GM08714 (cell line): ENCODE measurements around the gene RDH5.

Source experiments
- H3K4me3 ChIP-seq: fragments of 200-500 bp; sonication (Bioruptor generic); 2 replicates; pipeline ENCODE4 v1.5.1; 2014; ENCODE audit warnings: mild to moderate bottlenecking, low read length, inconsistent platforms
- ZNF274 ChIP-seq: IDR thresholded peaks from 2 replicates; pipeline ENCODE4 v1.6.1; 2012; ENCODE audit warnings: mild to moderate bottlenecking, low read depth, low read length

Gene RDH5

DNA sequence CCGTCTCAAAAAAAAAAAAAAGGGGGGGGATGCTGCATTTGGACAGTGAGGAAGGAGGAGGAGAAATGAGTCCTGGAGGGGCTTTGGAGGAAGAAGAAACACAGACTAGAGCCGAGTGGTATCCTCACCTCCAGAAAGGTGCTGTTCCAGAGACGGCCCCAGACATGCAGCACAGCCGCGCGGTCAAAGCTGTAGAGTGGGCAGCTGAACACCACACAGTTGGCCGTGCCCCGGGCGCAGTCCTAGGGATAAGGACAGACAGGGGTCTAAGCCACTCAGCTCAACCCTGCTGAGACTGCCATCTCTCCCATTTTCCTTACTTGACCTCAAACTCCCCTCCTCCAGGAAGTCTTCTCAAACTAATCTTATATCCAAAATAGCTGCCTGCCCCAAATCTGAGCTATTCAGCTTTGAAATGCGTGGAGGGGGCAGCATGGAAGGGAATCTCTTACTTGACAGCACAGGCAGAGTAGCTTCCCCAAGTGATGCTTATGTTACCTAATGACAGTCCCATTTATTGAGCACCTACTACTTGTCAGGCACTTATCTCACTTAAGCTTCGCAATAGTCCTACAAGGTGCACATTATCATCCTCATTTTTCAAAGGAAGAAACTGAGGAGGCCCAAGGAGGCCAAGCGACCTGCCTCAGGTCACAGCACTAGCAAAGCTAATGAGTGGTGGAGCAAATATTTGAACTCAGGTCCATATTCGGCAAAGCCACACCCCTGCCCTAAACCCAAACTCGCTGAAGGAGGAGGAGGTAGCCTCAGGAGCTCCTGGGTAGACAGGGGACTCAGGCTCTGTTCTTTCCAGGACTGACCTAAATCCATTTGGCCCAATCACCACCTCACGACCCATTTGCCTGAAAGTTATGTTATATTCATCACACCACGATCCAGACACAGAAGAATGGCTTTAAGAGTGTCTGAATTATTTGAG is 31.2 kb upstream of the RDH5 start:
- no peak for TF ChIP-seq ZNF274
- no peak overlapping the region for H3K4me3 ChIP-seq

DNA sequence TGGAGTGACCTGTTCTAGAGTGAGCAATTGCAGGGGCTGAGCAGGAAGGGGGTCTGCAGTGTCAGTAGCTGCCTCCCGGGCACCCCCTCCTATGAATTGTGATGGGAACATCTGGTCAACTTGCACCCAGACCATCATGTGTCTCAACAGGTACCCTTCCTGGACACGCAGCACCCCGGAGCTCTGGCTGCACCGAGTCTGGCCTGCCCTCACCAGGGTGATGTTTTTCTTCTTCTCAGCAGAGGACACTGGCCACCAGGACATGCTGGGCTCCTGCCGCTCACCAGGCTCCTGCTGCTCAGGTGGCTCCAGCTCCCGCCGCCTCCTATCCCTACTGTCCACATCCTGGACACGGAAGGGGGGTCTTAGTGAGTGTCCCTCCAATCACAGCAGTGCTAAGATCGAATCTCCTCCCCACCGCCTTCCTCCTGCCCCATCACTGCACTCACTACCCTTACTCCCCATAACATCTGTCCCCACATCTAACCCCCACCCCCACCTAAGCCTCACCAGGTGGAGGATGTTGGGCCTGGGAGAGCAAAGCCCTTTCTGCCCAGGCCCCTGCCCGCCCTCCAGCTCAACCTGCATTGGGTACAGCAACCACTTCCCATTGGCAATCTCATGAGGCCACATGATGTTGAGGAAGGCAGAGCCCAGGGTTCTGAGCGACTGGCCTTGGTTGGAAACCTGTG is 27.4 kb upstream of the RDH5 start:
- H3K4me3 ChIP-seq = no peak overlapping the region
- no peak for TF ChIP-seq ZNF274

DNA sequence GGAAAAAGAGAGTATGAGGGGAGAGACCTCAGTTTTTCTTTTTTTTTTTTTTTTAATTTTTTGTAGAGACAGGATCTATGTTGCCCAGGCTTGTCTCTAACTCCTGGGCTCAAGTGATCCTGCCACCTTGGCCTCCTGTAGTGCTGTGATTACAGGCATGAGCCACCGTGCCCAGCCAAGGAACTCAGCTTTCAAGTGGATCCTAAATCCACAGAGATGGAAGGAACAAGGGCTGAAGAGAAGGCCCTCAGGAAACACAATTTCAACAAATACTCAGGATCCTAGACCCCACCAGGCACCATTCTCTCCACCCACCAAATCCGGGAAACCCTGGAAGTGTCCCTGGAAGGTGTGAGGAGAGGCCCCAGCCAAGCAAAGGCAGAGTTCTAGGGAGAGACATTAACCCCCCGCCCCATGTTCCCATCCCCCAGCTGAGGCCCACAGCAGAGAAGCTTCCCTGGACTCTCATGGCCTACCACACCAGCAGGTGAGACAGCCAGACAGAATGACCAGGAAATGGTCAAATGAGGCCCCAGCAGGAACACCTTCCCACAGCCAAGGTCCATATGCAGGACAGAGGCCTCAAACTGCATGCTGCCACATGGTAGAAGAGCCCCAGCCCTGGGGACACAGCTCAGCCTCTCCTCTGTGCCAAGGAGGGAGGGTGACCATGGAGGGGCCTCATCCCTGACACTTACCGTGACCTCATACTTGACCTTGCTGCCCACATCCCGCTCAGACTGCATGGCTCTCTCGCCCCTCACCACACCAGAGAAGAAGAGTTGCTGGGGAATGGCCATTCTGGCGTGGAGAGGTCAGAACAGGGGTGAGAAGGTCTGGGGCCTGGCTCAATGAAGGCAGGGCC is 26.6 kb upstream of the RDH5 start:
- no peak overlapping the region for H3K4me3 ChIP-seq
- TF ChIP-seq ZNF274 = no peak

DNA sequence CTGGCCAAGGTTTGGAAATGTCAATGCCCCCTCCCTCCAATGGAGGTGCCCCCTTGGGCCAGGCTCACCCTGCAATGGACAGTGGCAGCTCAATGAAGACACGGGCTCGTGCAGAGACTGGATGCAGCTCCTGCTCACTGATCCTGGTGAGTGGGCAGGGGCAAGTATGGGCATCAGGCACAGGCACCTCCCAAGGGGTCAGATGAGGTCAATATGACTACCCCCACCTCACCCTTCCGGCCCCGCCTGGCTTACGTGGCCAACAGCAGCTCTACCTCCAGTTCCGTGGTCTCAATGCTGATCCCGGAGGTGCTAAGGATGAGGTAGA is 26.0 kb upstream of the RDH5 start:
- no peak for TF ChIP-seq ZNF274
- no peak overlapping the region for H3K4me3 ChIP-seq

DNA sequence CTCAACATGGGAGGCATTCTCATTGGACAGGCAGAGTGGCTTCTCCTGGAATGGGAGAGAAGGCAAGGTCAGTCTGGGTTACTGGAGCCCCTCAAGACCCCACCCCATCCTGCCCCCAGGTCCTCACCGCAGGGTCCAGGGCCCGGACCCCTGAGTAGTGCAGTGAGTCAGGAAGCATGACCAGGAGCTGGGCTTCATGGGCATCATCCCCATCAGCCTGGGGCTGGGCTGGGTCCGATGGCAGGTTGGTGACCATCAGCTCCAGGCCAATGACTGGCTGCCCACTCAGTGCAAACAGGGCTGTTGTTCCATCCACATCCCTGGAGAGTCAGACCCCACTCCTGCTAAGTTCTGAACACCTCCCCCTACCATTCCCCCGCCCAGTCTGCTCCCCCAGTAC is 25.5 kb upstream of the RDH5 start:
- no peak for TF ChIP-seq ZNF274
- no peak overlapping the region for H3K4me3 ChIP-seq

DNA sequence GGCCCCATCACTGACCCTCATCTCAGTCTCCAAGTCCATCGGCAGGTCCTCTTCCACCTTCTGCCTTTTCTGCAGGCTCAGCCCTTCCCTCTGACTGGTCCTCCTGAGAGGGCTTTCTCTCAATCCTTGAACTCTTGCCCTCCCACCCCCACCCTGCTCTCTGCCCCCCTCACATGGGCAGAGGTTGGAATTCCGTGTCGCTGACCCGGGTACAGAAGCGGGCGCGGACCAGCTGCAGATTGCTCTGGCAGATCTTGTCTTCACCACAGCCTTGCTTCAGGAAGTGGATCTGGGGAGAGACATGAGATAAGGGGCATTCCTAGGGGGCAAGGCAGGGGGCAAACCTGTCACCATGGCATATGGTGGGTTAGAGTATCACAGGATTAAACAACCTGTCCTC is 24.8 kb upstream of the RDH5 start:
- TF ChIP-seq ZNF274 = no peak
- no peak overlapping the region for H3K4me3 ChIP-seq

DNA sequence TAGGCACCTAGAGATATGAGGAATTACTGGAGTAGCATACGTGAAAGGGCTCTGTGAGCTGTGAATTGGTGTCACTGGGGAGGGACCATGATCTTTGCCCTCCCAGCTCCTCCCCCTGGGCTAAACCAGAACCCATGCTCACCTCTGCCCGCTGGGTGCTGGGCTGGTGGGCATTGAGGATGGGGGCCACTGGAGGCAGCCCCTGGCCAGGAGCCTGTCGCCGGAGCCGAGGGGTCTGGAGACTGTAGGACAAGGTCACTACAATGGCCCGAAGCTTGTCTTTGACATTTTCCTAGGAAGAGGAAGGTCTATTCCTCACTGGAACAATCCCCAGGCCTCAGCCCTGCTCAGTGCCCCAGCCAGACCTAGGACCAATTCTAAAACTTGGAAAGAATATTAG is 24.1 kb upstream of the RDH5 start:
- TF ChIP-seq ZNF274 = no peak
- no peak overlapping the region for H3K4me3 ChIP-seq

DNA sequence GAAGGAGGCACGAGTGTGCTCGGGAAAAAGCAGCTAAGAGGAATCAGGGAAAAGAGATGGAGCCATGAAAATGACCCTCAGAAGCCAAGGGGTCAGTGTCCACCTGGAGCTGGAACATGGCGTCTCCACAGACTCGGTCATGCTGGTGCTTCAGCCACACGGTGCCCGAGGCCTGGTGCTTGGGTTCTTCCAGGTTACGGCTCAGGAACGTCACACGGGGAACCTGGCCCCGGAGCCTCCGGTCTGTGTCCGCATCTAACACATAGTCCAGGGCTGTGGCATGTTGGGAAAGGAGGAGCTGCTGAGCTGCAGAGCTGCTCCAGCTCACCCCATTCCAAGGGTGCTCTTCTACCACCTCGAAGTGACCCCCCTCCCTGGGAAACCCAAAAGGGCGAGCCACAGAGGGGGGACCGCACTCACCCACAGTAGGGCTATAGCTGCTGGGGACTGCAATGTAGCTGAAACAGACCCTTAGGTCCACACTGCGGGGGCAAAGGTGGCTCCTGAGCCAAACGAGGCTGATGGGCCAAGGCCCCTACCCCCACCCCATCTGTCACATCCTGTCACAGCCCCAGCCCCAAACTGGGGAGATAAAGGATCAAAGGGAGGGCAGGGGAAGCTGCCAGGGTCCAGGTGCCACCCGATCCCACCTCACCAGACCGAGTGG is 23.3 kb upstream of the RDH5 start:
- H3K4me3 ChIP-seq = no peak overlapping the region
- no peak for TF ChIP-seq ZNF274

DNA sequence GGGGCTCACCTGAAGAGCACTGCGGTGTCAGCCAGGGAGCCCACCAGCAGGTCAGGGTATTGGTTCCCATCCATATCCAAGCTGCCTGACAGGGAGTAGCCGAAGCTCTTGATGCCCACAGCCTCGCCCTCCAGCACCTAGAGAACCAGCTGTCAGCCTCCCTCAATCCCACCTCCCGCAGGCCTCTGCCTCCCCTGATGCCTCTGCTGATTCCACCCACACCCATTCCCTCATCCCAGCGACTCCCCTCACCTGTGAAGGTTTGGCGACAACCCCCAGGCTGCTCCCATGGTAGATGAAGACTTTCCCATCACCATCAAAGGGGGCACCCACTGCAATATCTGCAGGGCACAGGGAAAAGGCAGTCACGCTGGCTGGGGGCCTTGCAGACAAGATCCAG is 22.5 kb upstream of the RDH5 start:
- no peak overlapping the region for H3K4me3 ChIP-seq
- TF ChIP-seq ZNF274 = no peak

DNA sequence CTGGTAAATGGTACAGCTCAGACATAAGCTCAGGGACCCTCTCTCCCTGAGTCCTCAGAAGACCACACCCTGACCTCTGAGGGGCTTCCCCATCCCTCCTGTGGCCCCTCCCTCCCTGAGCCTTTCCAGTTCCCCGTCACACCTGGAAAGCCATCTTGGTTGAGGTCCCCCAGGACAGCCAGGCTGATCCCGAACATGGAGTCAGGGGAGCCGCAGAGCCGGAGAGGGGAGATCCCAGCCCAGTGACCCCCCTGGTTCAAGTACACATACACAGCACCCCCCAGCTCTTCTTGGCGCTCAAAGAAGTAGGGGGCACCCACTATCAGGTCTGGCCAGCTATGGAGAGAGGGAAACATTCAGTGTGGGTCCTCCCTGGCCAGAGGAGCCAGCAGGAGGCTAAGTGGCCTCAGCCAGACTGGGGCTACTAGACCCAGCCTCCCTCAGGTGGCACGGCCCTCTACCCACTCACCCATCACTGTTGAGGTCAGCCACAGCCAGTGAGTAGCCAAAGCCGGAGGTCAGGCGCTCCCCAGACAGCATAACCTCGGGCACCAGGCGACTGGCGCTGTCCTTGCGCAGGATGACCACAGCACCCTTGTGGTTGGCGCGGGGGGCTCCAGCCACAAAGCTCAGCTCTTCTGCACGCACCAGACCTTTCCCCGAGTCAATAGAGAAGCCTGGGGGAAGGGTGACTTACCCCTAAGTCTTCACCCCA is 21.8 kb upstream of the RDH5 start:
- no peak for TF ChIP-seq ZNF274
- no peak overlapping the region for H3K4me3 ChIP-seq

DNA sequence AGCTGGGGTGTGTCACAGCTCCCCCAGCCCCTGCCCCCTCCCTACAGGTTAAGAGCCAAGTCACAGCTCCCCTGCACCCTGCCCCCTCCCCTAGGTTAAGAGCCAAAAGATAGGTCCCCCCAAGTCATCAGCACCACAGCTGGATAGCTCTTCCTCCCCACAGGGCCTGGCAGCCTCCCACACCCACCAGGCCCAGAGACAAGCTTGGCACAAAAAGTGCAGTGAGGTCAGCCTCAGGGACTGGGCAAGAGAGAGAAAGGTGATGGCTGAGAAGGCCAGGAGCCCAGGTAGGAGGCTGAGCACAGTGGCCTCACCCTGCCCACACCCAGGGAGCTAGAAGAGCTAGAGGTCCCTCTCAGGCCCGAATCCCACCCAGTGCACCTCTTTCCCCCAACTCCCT is 21.2 kb upstream of the RDH5 start:
- TF ChIP-seq ZNF274 = no peak

DNA sequence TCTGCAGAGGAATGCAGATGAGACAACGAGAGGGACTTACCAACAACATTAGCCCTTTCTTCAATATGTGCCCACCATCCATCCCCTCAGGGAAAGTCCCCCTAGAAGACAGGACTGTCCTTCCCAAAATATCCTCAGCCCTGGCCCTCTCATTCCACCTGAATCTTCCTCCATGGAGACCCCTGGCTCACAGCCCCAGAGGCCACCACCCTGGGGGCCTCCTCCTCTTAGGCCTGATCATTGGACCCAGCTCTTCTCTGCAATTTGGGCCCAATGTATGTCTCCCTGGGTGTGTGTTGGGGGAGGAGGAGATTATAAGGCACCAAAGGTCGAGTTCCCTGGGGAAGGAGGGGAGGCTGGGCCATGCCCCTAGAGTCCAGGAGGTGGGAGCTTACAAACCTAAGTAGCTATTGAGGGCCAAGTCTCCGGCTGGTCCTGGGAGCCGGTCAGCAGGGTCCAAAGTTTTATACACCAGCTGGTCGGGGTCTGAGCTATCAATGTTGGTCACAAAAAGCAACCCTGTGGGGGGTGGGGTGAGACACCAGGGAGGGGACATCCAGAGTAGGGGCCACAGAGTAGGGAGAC is 20.6 kb upstream of the RDH5 start:
- H3K4me3 ChIP-seq = no peak overlapping the region
- TF ChIP-seq ZNF274 = no peak

More for the DNA sequence above, 21.2 kb upstream of the RDH5 start:
- no peak overlapping the region for H3K4me3 ChIP-seq

DNA sequence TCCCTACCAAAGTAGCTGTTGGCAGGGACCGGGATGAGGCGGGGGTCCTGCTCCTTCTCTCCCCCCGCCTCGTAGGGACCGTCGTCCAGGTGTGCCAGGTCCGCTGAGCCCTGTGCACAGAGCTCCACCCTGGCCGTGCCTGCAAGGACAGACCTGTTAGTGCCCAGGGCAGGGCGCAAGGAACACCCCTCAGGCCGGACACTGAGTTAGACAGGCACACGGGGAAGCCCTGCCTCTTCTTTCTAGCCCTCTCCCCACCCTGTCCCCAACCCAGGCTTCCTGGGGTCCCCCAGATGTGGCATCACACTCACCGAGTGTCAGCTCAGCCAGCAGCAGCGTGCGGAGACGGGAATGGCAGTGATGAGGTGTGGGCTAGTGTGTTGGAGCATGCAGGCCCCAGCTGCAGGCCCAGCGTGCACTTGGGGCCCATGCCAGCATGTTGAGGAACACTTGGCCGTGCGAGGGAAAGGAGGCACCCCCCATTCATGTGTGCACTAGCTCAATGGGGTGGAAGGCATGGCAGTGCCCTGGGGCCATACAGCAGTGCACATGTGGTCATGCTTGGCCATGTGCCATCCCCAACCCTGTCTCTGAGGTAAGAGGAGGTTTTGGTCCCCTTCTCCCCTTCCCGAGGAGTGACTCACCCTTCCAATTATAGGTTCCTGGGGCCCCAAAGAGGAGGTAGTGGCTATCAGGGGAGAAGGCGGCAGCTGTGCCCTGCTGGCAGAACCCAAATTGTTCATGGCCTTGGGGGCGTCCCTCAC is 19.8 kb upstream of the RDH5 start:
- no peak overlapping the region for H3K4me3 ChIP-seq
- TF ChIP-seq ZNF274 = no peak
